Measurements from ENCODE around the gene UBE2B. TPM values are rescaled to one million over a fixed set of nuclear protein-coding genes. Genes with fewer than 3 reads are reported as not detected.

The UBE2B gene
- total RNA-seq, 4 donors from 2014 or later: 38.8 to 62.9 (median 55.4) TPM

DNA sequence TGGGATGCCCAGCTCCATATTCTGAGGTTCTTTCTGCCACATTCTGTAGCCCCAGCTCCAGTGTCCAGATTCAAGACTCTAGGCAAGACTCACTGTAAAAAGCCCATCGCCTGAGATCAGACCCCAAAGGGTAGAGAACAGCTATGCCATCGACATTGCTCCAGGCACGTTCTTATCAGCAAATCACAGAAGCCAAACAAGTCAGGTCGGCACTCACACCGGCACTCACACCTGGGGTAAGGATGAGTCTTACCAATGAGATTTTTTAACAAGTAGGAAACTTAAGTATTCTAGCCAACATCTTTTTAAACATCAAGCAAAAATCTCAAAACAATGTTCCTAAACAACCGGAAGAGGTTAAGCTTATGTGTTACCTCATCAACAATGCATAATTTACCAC lies 38.0 kb downstream of the UBE2B start:
- no peak overlapping the region for H3K27ac ChIP-seq

DNA sequence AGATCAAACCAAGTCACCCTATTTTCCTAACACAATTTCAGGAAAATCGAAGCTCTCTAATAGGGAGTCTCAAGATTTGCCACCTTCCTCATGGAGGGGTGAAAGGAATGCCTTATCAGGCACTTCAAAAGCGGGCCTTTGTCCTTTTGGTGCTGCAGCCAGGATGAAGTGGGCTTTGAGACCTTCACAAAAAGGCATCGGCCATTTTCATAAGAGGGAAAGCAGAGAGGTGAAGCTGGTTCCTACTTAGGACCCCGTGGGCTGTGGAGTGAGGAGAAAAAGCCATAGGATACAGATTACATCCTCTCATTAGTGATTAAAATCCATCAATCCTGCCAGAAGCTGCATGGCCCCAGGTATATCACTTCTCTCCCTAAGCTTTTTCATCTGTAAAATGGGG lies 39.5 kb downstream of the UBE2B start:
- H3K36me3 ChIP-seq: peaks cover 0 to 12% (median 0%) of the 10 kb centered on the region in 3 donors
- peaks cover 0 to 24% (median 5%) of the 10 kb centered on the region in 4 donors for H3K4me1 ChIP-seq
- no peaks in the 10 kb centered on the region for H3K27me3 ChIP-seq
- no peak overlapping the region for H3K27ac ChIP-seq
- no peaks in the 10 kb centered on the region for H3K9me3 ChIP-seq
- no peak for DNase-seq
- H3K4me3 ChIP-seq: peak overlapping the region; percentile 59 to 84 (median 65)
- TF ChIP-seq POLR2A (IDR thresholded peaks at IDR 0.05): no peak
- TF ChIP-seq, protein P1, sequence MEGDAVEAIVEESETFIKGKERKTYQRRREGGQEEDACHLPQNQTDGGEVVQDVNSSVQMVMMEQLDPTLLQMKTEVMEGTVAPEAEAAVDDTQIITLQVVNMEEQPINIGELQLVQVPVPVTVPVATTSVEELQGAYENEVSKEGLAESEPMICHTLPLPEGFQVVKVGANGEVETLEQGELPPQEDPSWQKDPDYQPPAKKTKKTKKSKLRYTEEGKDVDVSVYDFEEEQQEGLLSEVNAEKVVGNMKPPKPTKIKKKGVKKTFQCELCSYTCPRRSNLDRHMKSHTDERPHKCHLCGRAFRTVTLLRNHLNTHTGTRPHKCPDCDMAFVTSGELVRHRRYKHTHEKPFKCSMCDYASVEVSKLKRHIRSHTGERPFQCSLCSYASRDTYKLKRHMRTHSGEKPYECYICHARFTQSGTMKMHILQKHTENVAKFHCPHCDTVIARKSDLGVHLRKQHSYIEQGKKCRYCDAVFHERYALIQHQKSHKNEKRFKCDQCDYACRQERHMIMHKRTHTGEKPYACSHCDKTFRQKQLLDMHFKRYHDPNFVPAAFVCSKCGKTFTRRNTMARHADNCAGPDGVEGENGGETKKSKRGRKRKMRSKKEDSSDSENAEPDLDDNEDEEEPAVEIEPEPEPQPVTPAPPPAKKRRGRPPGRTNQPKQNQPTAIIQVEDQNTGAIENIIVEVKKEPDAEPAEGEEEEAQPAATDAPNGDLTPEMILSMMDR (IDR thresholded peaks at IDR 0.05): no peak

More for the DNA sequence above, 38.0 kb downstream of the UBE2B start:
- Histone ChIP-seq H3K27me3 (no peaks in the 10 kb centered on the region), H3K9me3 (no peaks in the 10 kb centered on the region), H3K4me3 (no peak overlapping the region), H3K36me3 (peaks cover 0 to 12% (median 0%) of the 10 kb centered on the region in 3 donors), H3K4me1 (peaks cover 0 to 24% (median 5%) of the 10 kb centered on the region in 4 donors)
- DNase-seq: no peak
- TF ChIP-seq, protein P1 (IDR thresholded peaks at IDR 0.05): no peak
- no peak for TF ChIP-seq POLR2A (IDR thresholded peaks at IDR 0.05)

DNA sequence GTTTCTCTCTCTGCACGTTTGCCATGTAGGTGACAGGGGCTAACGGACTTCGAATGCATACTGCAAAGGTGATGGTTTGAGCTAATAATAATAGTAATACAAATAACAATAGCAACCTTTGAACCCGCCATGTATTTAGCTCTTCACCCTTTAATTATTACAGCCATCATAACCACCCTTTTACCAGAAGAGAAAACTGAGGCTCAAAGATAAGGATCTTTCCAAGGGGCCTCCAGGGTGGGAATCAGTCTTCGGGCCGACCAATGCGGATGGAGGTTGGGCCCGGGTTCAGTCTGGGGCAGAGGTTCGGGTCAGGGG lies 39.8 kb downstream of the UBE2B start:
- Histone ChIP-seq H3K27ac (peak overlapping the region; percentile 71 to 82 (median 76)), H3K27me3 (no peaks in the 10 kb centered on the region), H3K36me3 (peaks cover 0 to 12% (median 0%) of the 10 kb centered on the region in 3 donors), H3K4me3 (peak overlapping the region; percentile 59 to 84 (median 65)), H3K4me1 (peaks cover 0 to 24% (median 5%) of the 10 kb centered on the region in 4 donors), H3K9me3 (no peaks in the 10 kb centered on the region)
- no peak for DNase-seq
- no peak for TF ChIP-seq POLR2A (IDR thresholded peaks at IDR 0.05)
- TF ChIP-seq, protein P1 (IDR thresholded peaks at IDR 0.05): no peak

DNA sequence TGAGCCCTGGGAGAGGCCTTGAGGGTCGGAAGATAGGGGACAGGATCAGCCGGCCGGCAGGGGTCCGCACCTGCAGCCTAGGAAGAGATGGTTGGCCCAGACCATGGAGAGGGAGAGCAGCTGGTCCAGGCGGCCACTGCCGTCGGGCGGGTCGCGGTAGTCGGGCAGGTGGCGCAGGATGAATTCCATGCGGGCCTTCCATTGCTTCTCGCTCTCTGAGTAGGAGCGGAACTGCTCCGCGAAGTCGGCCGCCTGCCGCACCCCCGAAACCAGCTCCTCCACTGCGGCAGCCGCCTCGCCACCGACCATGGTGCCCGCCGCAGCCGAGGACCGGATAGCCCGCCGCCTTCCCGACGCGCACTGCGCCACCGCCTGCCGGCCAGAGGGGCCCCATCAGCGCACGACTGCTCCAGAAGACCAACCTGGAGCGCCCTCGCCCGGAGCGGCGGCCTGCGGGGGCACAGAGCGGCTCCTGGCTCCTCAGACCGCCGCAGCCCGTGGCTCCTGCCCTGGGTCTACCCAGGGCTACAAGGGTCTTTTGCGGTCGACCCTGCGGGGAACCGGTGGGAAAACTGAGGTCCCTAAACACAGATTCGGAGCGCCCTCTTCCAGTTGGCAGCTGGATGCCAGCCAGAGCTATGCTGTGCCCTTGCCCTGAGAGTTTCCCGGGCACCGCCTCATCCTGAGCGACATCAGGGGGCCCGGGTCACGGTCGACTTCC lies 40.3 kb downstream of the UBE2B start, which contains the start of gene CDKN2AIPNL:
Gene CDKN2AIPNL (minus strand): TSS at position 336 of the 721 bp plus-strand sequence. CDS start 27 bp downstream, at position 309.
- peaks cover 0 to 7% (median 0%) of the 10 kb centered on the region in 3 donors for H3K36me3 ChIP-seq
- peaks cover 0 to 28% (median 5%) of the 10 kb centered on the region in 4 donors for H3K4me1 ChIP-seq
- no peaks in the 10 kb centered on the region for H3K9me3 ChIP-seq
- no peaks in the 10 kb centered on the region for H3K27me3 ChIP-seq
- peak within 1 kb of the TSS; percentile 59 to 84 (median 65) for H3K4me3 ChIP-seq
- DNase-seq: peak; percentile 91 to 96 (median 95)
- TF ChIP-seq POLR2A (IDR thresholded peaks at IDR 0.05): peak; percentile 50 to 79
- TF ChIP-seq, protein P1 (IDR thresholded peaks at IDR 0.05): peak; percentile 71 to 92 (median 86)
- H3K27ac ChIP-seq: peak within 1 kb of the TSS; percentile 71 to 82 (median 76)

DNA sequence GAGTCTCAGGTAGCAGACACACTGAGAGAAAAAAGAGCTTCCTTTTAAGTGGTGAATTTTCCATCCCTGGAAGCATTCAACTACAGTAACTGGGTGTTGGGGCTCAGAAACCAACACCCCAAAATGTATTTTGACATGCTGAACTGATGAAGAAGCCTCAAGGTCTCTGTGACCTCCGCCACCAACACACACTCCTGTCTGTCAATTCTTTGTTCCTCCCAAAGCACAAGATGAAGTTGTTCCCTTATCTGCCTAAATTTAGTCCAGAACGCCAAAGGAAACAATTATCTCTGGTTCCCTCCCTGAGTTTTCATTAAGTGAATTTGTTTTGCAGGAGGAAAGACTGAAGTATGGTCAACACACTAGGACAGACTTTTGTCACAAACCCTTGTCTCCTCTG lies 41.7 kb downstream of the UBE2B start:
- Histone ChIP-seq H3K36me3 (no peaks in the 10 kb centered on the region), H3K4me1 (peaks cover 0 to 33% (median 5%) of the 10 kb centered on the region in 4 donors), H3K27me3 (no peaks in the 10 kb centered on the region), H3K27ac (peak overlapping the region in 3 of 4 donors; percentile 74 to 82 (median 79)), H3K4me3 (peak overlapping the region in 2 of 4 donors; percentile 59 to 71), H3K9me3 (no peaks in the 10 kb centered on the region)
- DNase-seq: no peak
- no peak for TF ChIP-seq POLR2A (IDR thresholded peaks at IDR 0.05)
- TF ChIP-seq, protein P1 (IDR thresholded peaks at IDR 0.05): no peak

All from Peyer's patch (tissue), 4 donors.